CD4-positive, alpha-beta memory T cell (primary cell): ENCODE measurements around the gene TENM3. TPM values are rescaled to one million over a fixed set of nuclear protein-coding genes. Genes with fewer than 3 reads are reported as not detected.
"Not testable (repeated sequence)": the region's sequence is repeated elsewhere in the genome, so short reads cannot be mapped to it uniquely, and the experiment has no call there.

Source experiments
- CTCF ChIA-PET: fragments of 350-600 bp; sonication (Branson Sonifier 250); formaldehyde crosslinking; loops from one replicate; lab custom pipeline; 2021; ENCODE audit warnings: inconsistent platforms; ENCODE audit not compliant: partially characterized antibody; lab: Charles Lee
- POLR2A ChIA-PET: fragments of 350-600 bp; sonication (Branson Sonifier 250); formaldehyde crosslinking; loops from one replicate; lab custom pipeline; 2021; ENCODE audit not compliant: partially characterized antibody; lab: Charles Lee
- DNase-seq, 5 donors: peaks; one replicate each; pipeline versions ENCODE4 v3.0.0 to v3.0.0-alpha.2; 2020 to 2022; ENCODE audit warnings: mixed read lengths in 1 of 5
- H3K27ac ChIP-seq: one replicate; pipeline ENCODE4 v1.7.0; 2013; ENCODE audit warnings: low read depth, low read length
- H3K27me3 ChIP-seq: 2 replicates; pipeline ENCODE4 v1.7.0; 2013; ENCODE audit warnings: mild to moderate bottlenecking, low read length, moderate library complexity; ENCODE audit not compliant: insufficient read depth
- H3K36me3 ChIP-seq: 2 replicates; pipeline ENCODE4 v1.7.0; 2013; ENCODE audit warnings: mild to moderate bottlenecking, low read length, moderate library complexity; ENCODE audit not compliant: insufficient read depth
- H3K4me1 ChIP-seq: 2 replicates; pipeline ENCODE4 v1.7.0; 2013; ENCODE audit warnings: mild to moderate bottlenecking, low read length, moderate library complexity; ENCODE audit not compliant: insufficient read depth
- H3K4me3 ChIP-seq, 2 donors: one replicate each; pipeline ENCODE4 v1.7.0; 2013; ENCODE audit warnings: low read length in 2 of 2, mild to moderate bottlenecking in 1 of 2
- H3K9me3 ChIP-seq, 2 donors: one replicate each; pipeline ENCODE4 v1.7.0; 2013; ENCODE audit warnings: low read length in 2 of 2, control low read depth in 1 of 2; ENCODE audit not compliant: control insufficient read depth in 1 of 2
- H3K27ac Mint-ChIP-seq, 7 donors: one replicate each; pipeline ENCODE4 v1.8.0; 2020 to 2021; ENCODE audit warnings: mixed read lengths in 7 of 7, mild to moderate bottlenecking in 6 of 7, inconsistent platforms in 3 of 7, moderate library complexity in 3 of 7
- H3K27me3 Mint-ChIP-seq, 2 donors: one replicate each; pipeline ENCODE4 v1.8.0; 2020 to 2021; ENCODE audit warnings: mixed read lengths in 2 of 2
- H3K36me3 Mint-ChIP-seq, 2 donors: one replicate each; pipeline ENCODE4 v1.8.0; 2020 to 2021; ENCODE audit warnings: mixed read lengths in 2 of 2, inconsistent platforms in 1 of 2, mild to moderate bottlenecking in 1 of 2
- H3K4me1 Mint-ChIP-seq, 4 donors: one replicate each; pipeline ENCODE4 v1.8.0; 2020 to 2021; ENCODE audit warnings: mixed read lengths in 4 of 4, mild to moderate bottlenecking in 1 of 4
- H3K4me3 Mint-ChIP-seq, 8 donors: one replicate each; pipeline ENCODE4 v1.8.0; 2020 to 2021; ENCODE audit warnings: mixed read lengths in 8 of 8, mild to moderate bottlenecking in 7 of 8, moderate library complexity in 6 of 8, inconsistent platforms in 3 of 8
- H3K9me3 Mint-ChIP-seq, 8 donors: one replicate each; pipeline ENCODE4 v1.8.0; 2020 to 2021; ENCODE audit warnings: mixed read lengths in 8 of 8, mild to moderate bottlenecking in 5 of 8, inconsistent platforms in 3 of 8, moderate library complexity in 1 of 8
- intact Hi-C: fragments of 100-400 bp; cut with micrococcal nuclease; formaldehyde crosslinking; loops from one replicate; pipeline ENCODE4 v1.15.1; 2023
- polyA plus RNA-seq, 2 donors: library from polyadenylated mRNA; unstranded; fragments of 300-500 nt; fragmentation: Illumina TruSeq; gene quantifications; one replicate each; pipeline ENCODE4 v1.2.3, GENCODE V29; 2021
- total RNA-seq, 2 experiments: library from RNA; stranded (reverse); gene quantifications; one replicate each; pipeline ENCODE4 v1.2.3, GENCODE V29; 2021

The TENM3 gene
- total and polyA plus RNA-seq, 4 experiments from 2014 or later, result not detected

DNA sequence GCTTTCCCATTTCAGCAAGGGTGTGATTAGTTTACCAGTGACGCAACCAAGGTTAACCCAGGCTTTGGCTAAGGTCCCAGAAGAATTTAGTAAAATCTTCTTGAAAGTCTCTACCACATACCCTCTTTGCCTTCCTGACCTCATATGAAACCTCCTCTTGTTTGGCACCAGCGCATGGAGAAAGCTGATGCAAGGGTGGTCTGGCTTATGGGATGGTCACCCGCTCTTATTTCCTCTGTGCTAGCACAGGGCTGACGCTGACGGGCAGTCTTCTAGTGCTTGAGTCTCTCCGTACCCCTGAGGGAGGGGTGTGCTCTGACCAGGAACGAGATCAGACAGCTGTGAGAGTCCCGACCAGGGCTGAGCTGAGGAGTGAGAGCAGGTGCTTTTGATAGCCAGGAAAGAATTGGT lies 137.6 kb downstream of the TENM3 start:
- ChIA-PET CTCF (no interaction called here), POLR2A (no interaction called here)
- no peak overlapping the region for H3K4me3 ChIP-seq
- H3K27me3 Mint-ChIP-seq, result peaks cover 1% of the 10 kb centered on the region in 2 donors
- H3K27me3 ChIP-seq, result no peaks in the 10 kb centered on the region
- H3K4me3 Mint-ChIP-seq, result no peak overlapping the region
- peaks cover 0 to 4% (median 0%) of the 10 kb centered on the region in 8 donors for H3K9me3 Mint-ChIP-seq
- H3K4me1 Mint-ChIP-seq, result no peaks in the 10 kb centered on the region
- DNase-seq, result no peak
- no peak overlapping the region for H3K27ac ChIP-seq
- H3K36me3 ChIP-seq, result no peaks in the 10 kb centered on the region
- H3K4me1 ChIP-seq, result no peaks in the 10 kb centered on the region
- no peaks in the 10 kb centered on the region for H3K36me3 Mint-ChIP-seq
- no peak overlapping the region for H3K27ac Mint-ChIP-seq
- H3K9me3 ChIP-seq, result no peaks in the 10 kb centered on the region
- intact Hi-C loops, result no loop called here

GRCh38 chr4:182382941-182383340 lies 139.7 kb downstream of the TENM3 start:
- H3K27me3 Mint-ChIP-seq, result peaks cover 0 to 1% of the 10 kb centered on the region in 2 donors

GRCh38 chr4:182384631-182385091 lies 141.5 kb downstream of the TENM3 start:
- POLR2A ChIA-PET, result no interaction called here
- DNase-seq, result no peak
- Histone ChIP-seq H3K36me3 (no peaks in the 10 kb centered on the region), H3K9me3 (no peaks in the 10 kb centered on the region), H3K27me3 (no peaks in the 10 kb centered on the region), H3K4me1 (no peaks in the 10 kb centered on the region), H3K27ac (no peak overlapping the region), H3K4me3 (no peak overlapping the region)
- Mint-ChIP-seq H3K27me3 (no peaks in the 10 kb centered on the region), H3K27ac (no peak overlapping the region), H3K9me3 (peaks cover 0 to 1% (median 0%) of the 10 kb centered on the region in 8 donors), H3K4me1 (no peaks in the 10 kb centered on the region), H3K36me3 (no peaks in the 10 kb centered on the region), H3K4me3 (no peak overlapping the region)
- intact Hi-C loops, result no loop called here
- CTCF ChIA-PET, result no interaction called here

More at GRCh38 chr4:182382941-182383340, 139.7 kb downstream of the TENM3 start:
- peaks cover 0 to 1% (median 0%) of the 10 kb centered on the region in 8 donors for H3K9me3 Mint-ChIP-seq
- Histone ChIP-seq H3K4me1 (no peaks in the 10 kb centered on the region), H3K27ac (no peak overlapping the region), H3K36me3 (no peaks in the 10 kb centered on the region), H3K27me3 (no peaks in the 10 kb centered on the region), H3K4me3 (no peak overlapping the region), H3K9me3 (no peaks in the 10 kb centered on the region)
- H3K36me3 Mint-ChIP-seq, result no peaks in the 10 kb centered on the region
- ChIA-PET CTCF (no interaction called here), POLR2A (no interaction called here)
- H3K4me1 Mint-ChIP-seq, result no peaks in the 10 kb centered on the region
- DNase-seq, result no peak
- intact Hi-C loops, result no loop called here
- H3K4me3 Mint-ChIP-seq, result no peak overlapping the region
- no peak overlapping the region for H3K27ac Mint-ChIP-seq

GRCh38 chr4:182385897-182386296 lies 142.7 kb downstream of the TENM3 start:
- no peak for DNase-seq
- H3K9me3 Mint-ChIP-seq, result peaks cover 0 to 1% (median 0%) of the 10 kb centered on the region in 8 donors
- no peaks in the 10 kb centered on the region for H3K27me3 Mint-ChIP-seq
- intact Hi-C loops, result no loop called here
- Histone ChIP-seq H3K27ac (no peak overlapping the region), H3K27me3 (no peaks in the 10 kb centered on the region), H3K36me3 (no peaks in the 10 kb centered on the region), H3K9me3 (no peaks in the 10 kb centered on the region), H3K4me1 (no peaks in the 10 kb centered on the region), H3K4me3 (no peak overlapping the region)
- POLR2A ChIA-PET, result no interaction called here
- no peaks in the 10 kb centered on the region for H3K4me1 Mint-ChIP-seq
- CTCF ChIA-PET, result no interaction called here
- no peaks in the 10 kb centered on the region for H3K36me3 Mint-ChIP-seq
- no peak overlapping the region for H3K4me3 Mint-ChIP-seq
- no peak overlapping the region for H3K27ac Mint-ChIP-seq

- H3K9me3 Mint-ChIP-seq, H3K27ac ChIP-seq: not testable (repeated sequence)
Measured at GRCh38 chr4:182386576-182386975, 143.4 kb downstream of the TENM3 start.

GRCh38 chr4:182391111-182391684 lies 148.0 kb downstream of the TENM3 start:
- Histone ChIP-seq H3K4me3 (no peak overlapping the region), H3K27ac (no peak overlapping the region), H3K4me1 (no peaks in the 10 kb centered on the region), H3K36me3 (no peaks in the 10 kb centered on the region), H3K9me3 (no peaks in the 10 kb centered on the region), H3K27me3 (no peaks in the 10 kb centered on the region)
- Mint-ChIP-seq H3K4me1 (no peaks in the 10 kb centered on the region), H3K27ac (no peak overlapping the region), H3K9me3 (peaks cover 0 to 1% (median 0%) of the 10 kb centered on the region in 8 donors), H3K27me3 (no peaks in the 10 kb centered on the region), H3K36me3 (no peaks in the 10 kb centered on the region), H3K4me3 (no peak overlapping the region)
- intact Hi-C loops, result no loop called here
- DNase-seq, result no peak
- POLR2A ChIA-PET, result no interaction called here
- CTCF ChIA-PET, result no interaction called here

More at GRCh38 chr4:182386576-182386975, 143.4 kb downstream of the TENM3 start:
- H3K4me1 Mint-ChIP-seq, H3K27me3 Mint-ChIP-seq, intact Hi-C loops, H3K4me3 ChIP-seq, H3K27ac Mint-ChIP-seq, H3K4me1 ChIP-seq, H3K36me3 Mint-ChIP-seq, POLR2A ChIA-PET, DNase-seq, CTCF ChIA-PET, H3K9me3 ChIP-seq, H3K36me3 ChIP-seq, H3K4me3 Mint-ChIP-seq, H3K27me3 ChIP-seq: not testable (repeated sequence)

GRCh38 chr4:182394181-182394580 lies 151.0 kb downstream of the TENM3 start:
- Histone ChIP-seq H3K4me3 (no peak overlapping the region), H3K27ac (no peak overlapping the region), H3K9me3 (no peaks in the 10 kb centered on the region), H3K27me3 (no peaks in the 10 kb centered on the region), H3K36me3 (no peaks in the 10 kb centered on the region), H3K4me1 (no peaks in the 10 kb centered on the region)
- no peak for DNase-seq
- Mint-ChIP-seq H3K36me3 (no peaks in the 10 kb centered on the region), H3K9me3 (no peaks in the 10 kb centered on the region), H3K4me3 (no peak overlapping the region), H3K4me1 (no peaks in the 10 kb centered on the region), H3K27me3 (no peaks in the 10 kb centered on the region), H3K27ac (no peak overlapping the region)
- intact Hi-C loops, result no loop called here
- ChIA-PET CTCF (no interaction called here), POLR2A (no interaction called here)
